Ovary (tissue), 3 donors: ENCODE measurements around the gene SLC44A1.

Experiments
- POLR2A ChIP-seq: fragments of 450-650 bp; IDR thresholded peaks from one replicate; pipeline ENCODE4 v1.6.1; 2017; ENCODE audit warnings: antibody characterized with exemption, mild to moderate bottlenecking, moderate library complexity
- TF ChIP-seq, protein P1 (sequence below), 3 donors: fragments of 450-650 bp in 2 of 3; fragments of 200-600 bp in 1 of 3; IDR thresholded peaks; one replicate each; pipeline versions ENCODE4 v1.5.1 to v1.8.0; 2016 to 2022; ENCODE audit warnings: antibody characterized with exemption in 3 of 3, mild to moderate bottlenecking in 1 of 3
- donor health status: DM: no; HTN: no; CAD: no.

DNA sequence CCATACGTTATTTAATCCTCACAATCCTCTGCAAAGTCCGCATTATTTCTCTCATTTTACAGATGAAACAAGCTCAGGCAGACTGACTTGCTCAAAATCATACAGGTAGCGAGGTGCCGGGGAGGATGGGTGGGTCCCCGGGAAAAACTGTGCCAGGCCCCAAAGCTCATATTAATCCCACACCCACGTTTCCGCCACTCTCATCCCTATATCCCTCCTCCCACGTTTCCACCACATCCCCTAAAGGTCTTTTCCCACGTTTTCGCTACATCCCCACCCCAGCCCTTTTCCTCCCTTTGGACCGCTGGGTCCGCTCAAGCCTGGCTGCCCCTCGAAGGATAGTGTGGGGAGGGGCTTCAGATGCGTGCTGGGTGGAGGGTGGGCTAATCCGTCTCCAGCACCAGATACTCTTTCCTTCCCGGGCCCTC lies 202.9 kb downstream of the SLC44A1 start:
- TF ChIP-seq, protein P1, sequence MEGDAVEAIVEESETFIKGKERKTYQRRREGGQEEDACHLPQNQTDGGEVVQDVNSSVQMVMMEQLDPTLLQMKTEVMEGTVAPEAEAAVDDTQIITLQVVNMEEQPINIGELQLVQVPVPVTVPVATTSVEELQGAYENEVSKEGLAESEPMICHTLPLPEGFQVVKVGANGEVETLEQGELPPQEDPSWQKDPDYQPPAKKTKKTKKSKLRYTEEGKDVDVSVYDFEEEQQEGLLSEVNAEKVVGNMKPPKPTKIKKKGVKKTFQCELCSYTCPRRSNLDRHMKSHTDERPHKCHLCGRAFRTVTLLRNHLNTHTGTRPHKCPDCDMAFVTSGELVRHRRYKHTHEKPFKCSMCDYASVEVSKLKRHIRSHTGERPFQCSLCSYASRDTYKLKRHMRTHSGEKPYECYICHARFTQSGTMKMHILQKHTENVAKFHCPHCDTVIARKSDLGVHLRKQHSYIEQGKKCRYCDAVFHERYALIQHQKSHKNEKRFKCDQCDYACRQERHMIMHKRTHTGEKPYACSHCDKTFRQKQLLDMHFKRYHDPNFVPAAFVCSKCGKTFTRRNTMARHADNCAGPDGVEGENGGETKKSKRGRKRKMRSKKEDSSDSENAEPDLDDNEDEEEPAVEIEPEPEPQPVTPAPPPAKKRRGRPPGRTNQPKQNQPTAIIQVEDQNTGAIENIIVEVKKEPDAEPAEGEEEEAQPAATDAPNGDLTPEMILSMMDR (IDR thresholded peaks at IDR 0.05) = no peak
- no peak for TF ChIP-seq POLR2A
